GM23248 (cell line): ENCODE measurements around the gene PGRMC2. TPM values are rescaled to one million over a fixed set of nuclear protein-coding genes. Genes with fewer than 3 reads are reported as not detected.
A peak's percentile ranks its signal among the peaks of the same experiment; 100 is the strongest.

Source experiments
- DNase-seq: peaks from one replicate; pipeline ENCODE4 v3.0.0-alpha.2; 2015
- H2AFZ ChIP-seq: fragments of 200-600 bp; sonication (generic); 2 replicates; pipeline ENCODE4 v1.6.1; 2016; ENCODE audit warnings: antibody characterized with exemption
- H3F3A ChIP-seq: fragments of 200-600 bp; sonication (generic); 2 replicates; pipeline ENCODE4 v1.6.1; 2016; ENCODE audit warnings: mild to moderate bottlenecking, antibody characterized with exemption, mixed run types; ENCODE audit not compliant: insufficient read depth
- H3K27ac ChIP-seq: fragments of 200-600 bp; sonication (generic); 2 replicates; pipeline ENCODE4 v1.5.1; 2016; ENCODE audit warnings: mild to moderate bottlenecking
- H3K27me3 ChIP-seq: fragments of 200-600 bp; sonication (generic); replicated peaks from 2 replicates; pipeline ENCODE4 v1.6.1; 2016; ENCODE audit warnings: mild to moderate bottlenecking; ENCODE audit not compliant: insufficient read depth
- H3K36me3 ChIP-seq: fragments of 200-600 bp; sonication (generic); 2 replicates; pipeline ENCODE4 v1.6.1; 2016; ENCODE audit warnings: low read depth, mild to moderate bottlenecking
- H3K4me1 ChIP-seq: fragments of 200-600 bp; sonication (generic); 2 replicates; pipeline ENCODE4 v1.6.1; 2016; ENCODE audit warnings: mild to moderate bottlenecking; ENCODE audit not compliant: insufficient read depth
- H3K4me2 ChIP-seq: fragments of 200-600 bp; sonication (generic); one replicate; pipeline ENCODE4 v1.6.1; 2016; ENCODE audit warnings: mild to moderate bottlenecking; ENCODE audit not compliant: unreplicated experiment
- H3K4me3 ChIP-seq: fragments of 200-600 bp; sonication (generic); 2 replicates; pipeline ENCODE4 v1.5.1; 2016; ENCODE audit warnings: mild to moderate bottlenecking
- H3K79me2 ChIP-seq: fragments of 200-600 bp; sonication (generic); 2 replicates; pipeline ENCODE4 v1.6.1; 2016; ENCODE audit warnings: mild to moderate bottlenecking; ENCODE audit not compliant: insufficient read depth
- H3K9ac ChIP-seq: fragments of 200-600 bp; sonication (generic); 2 replicates; pipeline ENCODE4 v1.6.1; 2016; ENCODE audit warnings: mild to moderate bottlenecking
- H3K9me2 ChIP-seq: fragments of 200-600 bp; sonication (generic); 2 replicates; pipeline ENCODE4 v1.6.1; 2016; ENCODE audit warnings: mixed run types, mild to moderate bottlenecking, moderate library complexity; ENCODE audit not compliant: insufficient read depth
- H3K9me3 ChIP-seq: fragments of 200-600 bp; sonication (generic); one replicate; pipeline ENCODE4 v1.6.1; 2017; ENCODE audit warnings: low read depth
- H4K20me1 ChIP-seq: fragments of 200-600 bp; sonication (generic); 2 replicates; pipeline ENCODE4 v1.6.0; 2016; ENCODE audit not compliant: insufficient read depth
- EZH2 ChIP-seq: fragments of 200-600 bp; sonication (generic); IDR thresholded peaks from 2 replicates; pipeline ENCODE4 v1.6.1; 2018; ENCODE audit warnings: antibody characterized with exemption, mild to moderate bottlenecking; ENCODE audit not compliant: insufficient read depth, poor library complexity, severe bottlenecking
- EZH2phosphoT487 ChIP-seq: fragments of 200-600 bp; sonication (generic); IDR thresholded peaks from 2 replicates; pipeline ENCODE4 v1.6.1; 2018; ENCODE audit warnings: antibody characterized with exemption, moderate library complexity, mild to moderate bottlenecking, low read depth; ENCODE audit not compliant: insufficient read depth
- WGBS, 2 experiments: methylation state at CpG; one replicate each; pipeline ENCODE4 v1.1.6; 2015 to 2017; ENCODE audit warnings: low lambda C conversion rate in 2 of 2, low coverage in 1 of 2; ENCODE audit errors: missing lambda C conversion rate in 2 of 2; 5-methylcytosine and 5-hydroxymethylcytosine counted together
- in situ Hi-C: fragments of 300-500 bp; cut with MboI; formaldehyde crosslinking; loops from 2 replicates; pipeline ENCODE4 v1.15.0; 2020
- polyA plus RNA-seq: library from polyadenylated mRNA; unstranded; fragments of >200 nt; fragmentation: Nextera tagmentation; extraction: Ambion mirVana; gene quantifications from 2 replicates; pipeline ENCODE4 v1.2.1, GENCODE V29; 2016
- total RNA-seq: library from RNA; depleted of rRNA; stranded (reverse); fragments of >200 nt; shearing (Covaris generic); gene quantifications from 2 replicates; pipeline ENCODE4 v1.2.3, GENCODE V29; 2014

Gene PGRMC2
- total and polyA plus RNA-seq, 2 experiments from 2014 or later: 117 to 186 TPM

- WGBS, 2 experiments: 60 to 63% methylated on average over 2 of the region's 2 CpGs
- no peaks in the 10 kb centered on the region for H3K27me3 ChIP-seq
- peak overlapping the region; percentile 61 for H3K4me2 ChIP-seq
- no peaks in the 10 kb centered on the region for H3K79me2 ChIP-seq
- H2AFZ ChIP-seq: no peak overlapping the region; the same call in 1 of the 2 replicates
- H3K9me3 ChIP-seq: no peaks in the 10 kb centered on the region
- TF ChIP-seq EZH2 (no peak), EZH2phosphoT487 (no peak)
- H3K27ac ChIP-seq: peak overlapping the region; percentile 84
- 0 out of 2 replicates have a peak, but pooled peaks cover 4% of the 10 kb centered on the region for H3K36me3 ChIP-seq
- H3K4me1 ChIP-seq: peaks cover 44% of the 10 kb centered on the region
- H3K4me3 ChIP-seq: no peak overlapping the region
- in situ Hi-C loops: no loop called here
- H4K20me1 ChIP-seq: no peaks in the 10 kb centered on the region
- H3K9me2 ChIP-seq: no peaks in the 10 kb centered on the region; the same call in 1 of the 2 replicates
- DNase-seq: peak; percentile 30
- peaks cover 41% of the 10 kb centered on the region for H3F3A ChIP-seq
- H3K9ac ChIP-seq: peak overlapping the region; percentile 20; the same call in 1 of the 2 replicates
Observed at GRCh38 chr4:128322311-128322710, 34.7 kb upstream of the PGRMC2 start.

DNA sequence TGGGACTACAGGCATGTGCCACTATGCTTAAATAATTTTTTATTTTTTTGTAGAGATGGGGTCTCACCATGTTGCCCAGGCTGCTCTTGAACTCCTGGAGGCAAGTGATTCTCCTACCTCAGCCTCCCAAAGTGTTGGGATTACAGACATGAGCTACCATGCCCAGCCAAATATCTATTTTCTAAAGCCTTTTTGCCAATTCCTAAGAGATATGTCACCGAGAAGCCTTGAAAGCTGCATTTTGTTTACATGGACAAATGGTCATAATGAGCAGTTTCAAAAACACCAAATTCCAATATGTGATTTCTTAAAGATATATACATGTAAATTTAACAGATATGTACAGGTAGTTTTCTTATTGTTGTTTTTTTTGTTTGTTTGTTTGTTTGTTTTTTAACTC is 33.0 kb upstream of the PGRMC2 start:
- no peak for TF ChIP-seq EZH2
- no peak for TF ChIP-seq EZH2phosphoT487
- in situ Hi-C loops: no loop called here
- H4K20me1 ChIP-seq: no peaks in the 10 kb centered on the region
- H3K4me2 ChIP-seq: peak overlapping the region; percentile 22
- H3K9ac ChIP-seq: no peak overlapping the region
- 65 to 72% methylated on average over 1 of the region's 1 CpG for WGBS, 2 experiments
- peak overlapping the region; percentile 84 for H3K27ac ChIP-seq
- no peak overlapping the region for H2AFZ ChIP-seq
- H3K9me3 ChIP-seq: no peaks in the 10 kb centered on the region
- no peaks in the 10 kb centered on the region for H3K79me2 ChIP-seq
- peaks cover 57% of the 10 kb centered on the region for H3K4me1 ChIP-seq
- H3K4me3 ChIP-seq: no peak overlapping the region
- H3F3A ChIP-seq: peaks cover 41% of the 10 kb centered on the region
- peak; percentile 30 for DNase-seq
- H3K9me2 ChIP-seq: no peaks in the 10 kb centered on the region; the same call in 1 of the 2 replicates
- H3K27me3 ChIP-seq: no peaks in the 10 kb centered on the region
- H3K36me3 ChIP-seq: 0 out of 2 replicates have a peak, but pooled peaks cover 3% of the 10 kb centered on the region

- peaks cover 6% of the 10 kb centered on the region for H3F3A ChIP-seq
- no peaks in the 10 kb centered on the region for H3K27me3 ChIP-seq
- no peak overlapping the region for H3K4me2 ChIP-seq
- TF ChIP-seq EZH2phosphoT487: no peak
- no peak for TF ChIP-seq EZH2
- no peaks in the 10 kb centered on the region for H3K36me3 ChIP-seq
- H3K4me3 ChIP-seq: no peak overlapping the region
- H3K4me1 ChIP-seq: peaks cover 24% of the 10 kb centered on the region
- H3K9me3 ChIP-seq: no peaks in the 10 kb centered on the region
- no peaks in the 10 kb centered on the region for H3K79me2 ChIP-seq
- H4K20me1 ChIP-seq: no peaks in the 10 kb centered on the region
- H3K27ac ChIP-seq: no peak overlapping the region
- in situ Hi-C loops: no loop called here
- no peak for DNase-seq
- H3K9me2 ChIP-seq: no peaks in the 10 kb centered on the region
- no peak overlapping the region for H2AFZ ChIP-seq
- H3K9ac ChIP-seq: no peak overlapping the region
- 91 to 99% methylated on average over 2 of the region's 2 CpGs for WGBS, 2 experiments
Observed at GRCh38 chr4:128315756-128316520, 28.3 kb upstream of the PGRMC2 start.

DNA sequence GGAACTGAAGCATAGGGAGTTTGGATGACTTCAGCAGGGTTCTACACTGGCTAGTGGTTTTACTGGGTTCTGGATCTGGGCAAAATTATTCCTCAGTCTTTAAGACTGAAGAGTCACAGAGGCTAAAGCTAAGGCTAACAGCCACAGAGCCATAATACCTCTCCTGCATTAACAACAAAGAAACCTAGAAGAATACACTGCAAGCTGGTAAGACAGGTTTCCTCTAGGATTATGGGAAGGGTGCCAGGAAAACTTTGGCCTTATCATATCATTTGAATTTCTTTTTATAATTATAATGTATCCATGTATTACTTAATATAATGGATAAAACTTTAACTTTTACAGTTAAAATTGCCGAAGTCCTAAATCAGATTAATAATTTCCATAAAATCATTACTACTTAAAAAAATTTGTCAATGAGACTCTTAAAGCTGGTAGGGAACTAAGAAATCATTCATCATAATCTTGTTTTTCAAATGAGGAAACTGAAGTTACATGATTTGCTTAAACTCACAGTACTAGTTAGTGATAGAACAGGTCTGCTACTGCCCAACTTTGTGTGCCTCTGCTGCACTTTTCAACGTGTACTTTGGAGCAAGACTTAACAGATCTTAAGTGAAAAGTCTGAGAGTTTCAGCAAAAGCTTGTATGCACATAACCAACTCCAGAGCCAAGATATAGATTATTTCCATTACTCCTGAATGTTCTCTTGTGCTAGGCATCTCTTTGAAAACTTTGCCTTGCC is 24.2 kb upstream of the PGRMC2 start:
- TF ChIP-seq EZH2 (no peak), EZH2phosphoT487 (no peak)
- H3K4me2 ChIP-seq: no peak overlapping the region
- H3K36me3 ChIP-seq: no peaks in the 10 kb centered on the region
- no peaks in the 10 kb centered on the region for H3K27me3 ChIP-seq
- no peak overlapping the region for H2AFZ ChIP-seq
- no peak overlapping the region for H3K9ac ChIP-seq
- H3K9me2 ChIP-seq: no peaks in the 10 kb centered on the region
- H3K4me1 ChIP-seq: peaks cover 12% of the 10 kb centered on the region; the same call in 1 of the 2 replicates
- DNase-seq: no peak
- H3K4me3 ChIP-seq: no peak overlapping the region
- no peaks in the 10 kb centered on the region for H3K79me2 ChIP-seq
- H3K27ac ChIP-seq: no peak overlapping the region
- no peaks in the 10 kb centered on the region for H3K9me3 ChIP-seq
- H3F3A ChIP-seq: no peaks in the 10 kb centered on the region
- 95 to 100% methylated on average over 2 of the region's 2 CpGs for WGBS, 2 experiments
- in situ Hi-C loops: no loop called here
- H4K20me1 ChIP-seq: no peaks in the 10 kb centered on the region
